ENCODE measurements around the gene CEACAM7.
"Not testable (repeated sequence)": the region's sequence is repeated elsewhere in the genome, so short reads cannot be mapped to it uniquely, and the experiment has no call there.

Gene CEACAM7

DNA sequence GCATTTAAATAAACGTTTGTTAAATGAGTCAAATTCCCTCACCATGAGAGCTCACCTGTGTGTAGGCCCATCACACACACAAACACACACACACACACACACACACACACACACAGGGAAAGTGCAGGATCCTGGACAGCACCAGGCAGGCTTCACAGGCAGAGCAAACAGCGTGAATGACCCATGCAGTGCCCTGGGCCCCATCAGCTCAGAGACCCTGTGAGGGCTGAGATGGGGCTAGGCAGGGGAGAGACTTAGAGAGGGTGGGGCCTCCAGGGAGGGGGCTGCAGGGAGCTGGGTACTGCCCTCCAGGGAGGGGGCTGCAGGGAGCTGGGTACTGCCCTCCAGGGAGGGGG lies 11.9 kb upstream of the CEACAM7 start:
- no peak for DNase-seq

DNA sequence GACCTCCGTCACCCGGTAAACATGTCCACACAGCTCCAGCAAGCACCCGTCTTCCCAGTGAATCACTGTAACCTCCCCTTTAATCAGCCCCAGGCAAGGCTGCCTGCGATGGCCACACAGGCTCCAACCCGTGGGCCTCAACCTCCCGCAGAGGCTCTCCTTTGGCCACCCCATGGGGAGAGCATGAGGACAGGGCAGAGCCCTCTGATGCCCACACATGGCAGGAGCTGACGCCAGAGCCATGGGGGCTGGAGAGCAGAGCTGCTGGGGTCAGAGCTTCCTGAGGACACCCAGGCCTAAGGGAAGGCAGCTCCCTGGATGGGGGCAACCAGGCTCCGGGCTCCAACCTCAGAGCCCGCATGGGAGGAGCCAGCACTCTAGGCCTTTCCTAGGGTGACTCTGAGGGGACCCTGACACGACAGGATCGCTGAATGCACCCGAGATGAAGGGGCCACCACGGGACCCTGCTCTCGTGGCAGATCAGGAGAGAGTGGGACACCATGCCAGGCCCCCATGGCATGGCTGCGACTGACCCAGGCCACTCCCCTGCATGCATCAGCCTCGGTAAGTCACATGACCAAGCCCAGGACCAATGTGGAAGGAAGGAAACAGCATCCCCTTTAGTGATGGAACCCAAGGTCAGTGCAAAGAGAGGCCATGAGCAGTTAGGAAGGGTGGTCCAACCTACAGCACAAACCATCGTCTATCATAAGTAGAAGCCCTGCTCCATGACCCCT lies 11.3 kb upstream of the CEACAM7 start:
- DNase-seq, result no peak

DNA sequence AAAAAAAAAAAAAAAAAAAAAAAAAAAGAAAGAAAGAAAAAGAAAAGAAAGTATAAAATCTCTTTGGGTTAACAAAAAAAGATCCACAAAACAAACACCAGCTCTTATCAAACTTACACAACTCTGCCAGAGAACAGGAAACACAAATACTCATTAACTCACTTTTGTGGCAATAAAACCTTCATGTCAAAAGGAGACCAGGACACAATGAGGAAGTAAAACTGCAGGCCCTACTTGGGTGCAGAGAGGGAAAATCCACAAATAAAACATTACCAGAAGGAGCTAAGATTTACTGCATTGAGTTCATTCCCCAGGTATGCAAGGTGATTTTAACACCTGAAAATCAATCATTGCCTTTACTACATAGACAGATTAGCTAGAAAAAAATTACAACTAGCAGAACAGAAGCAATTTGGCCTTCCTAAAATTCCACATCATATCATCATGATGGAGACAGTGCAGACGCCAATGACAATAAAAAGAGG lies 10.7 kb upstream of the CEACAM7 start:
- DNase-seq, result peak; percentile 39

DNA sequence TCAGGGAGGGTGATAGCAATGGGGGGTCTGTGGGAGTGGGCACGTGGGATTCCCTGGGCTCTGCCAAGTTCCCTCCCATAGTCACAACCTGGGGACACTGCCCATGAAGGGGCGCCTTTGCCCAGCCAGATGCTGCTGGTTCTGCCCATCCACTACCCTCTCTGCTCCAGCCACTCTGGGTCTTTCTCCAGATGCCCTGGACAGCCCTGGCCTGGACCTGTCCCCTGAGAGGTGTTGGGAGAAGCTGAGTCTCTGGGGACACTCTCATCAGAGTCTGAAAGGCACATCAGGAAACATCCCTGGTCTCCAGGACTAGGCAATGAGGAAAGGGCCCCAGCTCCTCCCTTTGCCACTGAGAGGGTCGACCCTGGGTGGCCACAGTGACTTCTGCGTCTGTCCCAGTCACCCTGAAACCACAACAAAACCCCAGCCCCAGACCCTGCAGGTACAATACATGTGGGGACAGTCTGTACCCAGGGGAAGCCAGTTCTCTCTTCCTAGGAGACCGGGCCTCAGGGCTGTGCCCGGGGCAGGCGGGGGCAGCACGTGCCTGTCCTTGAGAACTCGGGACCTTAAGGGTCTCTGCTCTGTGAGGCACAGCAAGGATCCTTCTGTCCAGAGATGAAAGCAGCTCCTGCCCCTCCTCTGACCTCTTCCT lies 9.3 kb upstream of the CEACAM7 start:
- no peak for DNase-seq

DNA sequence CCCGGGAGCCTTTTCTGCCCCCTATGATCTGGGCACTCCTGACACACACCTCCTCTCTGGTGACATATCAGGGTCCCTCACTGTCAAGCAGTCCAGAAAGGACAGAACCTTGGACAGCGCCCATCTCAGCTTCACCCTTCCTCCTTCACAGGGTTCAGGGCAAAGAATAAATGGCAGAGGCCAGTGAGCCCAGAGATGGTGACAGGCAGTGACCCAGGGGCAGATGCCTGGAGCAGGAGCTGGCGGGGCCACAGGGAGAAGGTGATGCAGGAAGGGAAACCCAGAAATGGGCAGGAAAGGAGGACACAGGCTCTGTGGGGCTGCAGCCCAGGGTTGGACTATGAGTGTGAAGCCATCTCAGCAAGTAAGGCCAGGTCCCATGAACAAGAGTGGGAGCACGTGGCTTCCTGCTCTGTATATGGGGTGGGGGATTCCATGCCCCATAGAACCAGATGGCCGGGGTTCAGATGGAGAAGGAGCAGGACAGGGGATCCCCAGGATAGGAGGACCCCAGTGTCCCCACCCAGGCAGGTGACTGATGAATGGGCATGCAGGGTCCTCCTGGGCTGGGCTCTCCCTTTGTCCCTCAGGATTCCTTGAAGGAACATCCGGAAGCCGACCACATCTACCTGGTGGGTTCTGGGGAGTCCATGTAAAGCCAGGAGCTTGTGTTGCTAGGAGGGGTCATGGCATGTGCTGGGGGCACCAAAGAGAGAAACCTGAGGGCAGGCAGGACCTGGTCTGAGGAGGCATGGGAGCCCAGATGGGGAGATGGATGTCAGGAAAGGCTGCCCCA lies 8.5 kb upstream of the CEACAM7 start:
- DNase-seq, result peak; percentile 72

DNA sequence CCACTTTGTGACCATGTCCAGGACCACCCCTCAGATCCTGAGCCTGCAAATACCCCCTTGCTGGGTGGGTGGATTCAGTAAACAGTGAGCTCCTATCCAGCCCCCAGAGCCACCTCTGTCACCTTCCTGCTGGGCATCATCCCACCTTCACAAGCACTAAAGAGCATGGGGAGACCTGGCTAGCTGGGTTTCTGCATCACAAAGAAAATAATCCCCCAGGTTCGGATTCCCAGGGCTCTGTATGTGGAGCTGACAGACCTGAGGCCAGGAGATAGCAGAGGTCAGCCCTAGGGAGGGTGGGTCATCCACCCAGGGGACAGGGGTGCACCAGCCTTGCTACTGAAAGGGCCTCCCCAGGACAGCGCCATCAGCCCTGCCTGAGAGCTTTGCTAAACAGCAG lies 7.7 kb upstream of the CEACAM7 start:
- DNase-seq, result no peak

DNA sequence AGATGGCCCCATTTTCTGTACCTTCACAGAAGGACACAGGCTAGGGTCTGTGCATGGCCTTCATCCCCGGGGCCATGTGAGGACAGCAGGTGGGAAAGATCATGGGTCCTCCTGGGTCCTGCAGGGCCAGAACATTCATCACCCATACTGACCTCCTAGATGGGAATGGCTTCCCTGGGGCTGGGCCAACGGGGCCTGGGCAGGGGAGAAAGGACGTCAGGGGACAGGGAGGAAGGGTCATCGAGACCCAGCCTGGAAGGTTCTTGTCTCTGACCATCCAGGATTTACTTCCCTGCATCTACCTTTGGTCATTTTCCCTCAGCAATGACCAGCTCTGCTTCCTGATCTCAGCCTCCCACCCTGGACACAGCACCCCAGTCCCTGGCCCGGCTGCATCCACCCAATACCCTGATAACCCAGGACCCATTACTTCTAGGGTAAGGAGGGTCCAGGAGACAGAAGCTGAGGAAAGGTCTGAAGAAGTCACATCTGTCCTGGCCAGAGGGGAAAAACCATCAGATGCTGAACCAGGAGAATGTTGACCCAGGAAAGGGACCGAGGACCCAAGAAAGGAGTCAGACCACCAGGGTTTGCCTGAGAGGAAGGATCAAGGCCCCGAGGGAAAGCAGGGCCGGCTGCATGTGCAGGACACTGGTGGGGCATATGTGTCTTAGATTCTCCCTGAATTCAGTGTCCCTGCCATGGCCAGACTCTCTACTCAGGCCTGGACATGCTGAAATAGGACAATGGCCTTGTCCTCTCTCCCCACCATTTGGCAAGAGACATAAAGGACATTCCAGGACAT lies 7.0 kb upstream of the CEACAM7 start:
- DNase-seq, result no peak

DNA sequence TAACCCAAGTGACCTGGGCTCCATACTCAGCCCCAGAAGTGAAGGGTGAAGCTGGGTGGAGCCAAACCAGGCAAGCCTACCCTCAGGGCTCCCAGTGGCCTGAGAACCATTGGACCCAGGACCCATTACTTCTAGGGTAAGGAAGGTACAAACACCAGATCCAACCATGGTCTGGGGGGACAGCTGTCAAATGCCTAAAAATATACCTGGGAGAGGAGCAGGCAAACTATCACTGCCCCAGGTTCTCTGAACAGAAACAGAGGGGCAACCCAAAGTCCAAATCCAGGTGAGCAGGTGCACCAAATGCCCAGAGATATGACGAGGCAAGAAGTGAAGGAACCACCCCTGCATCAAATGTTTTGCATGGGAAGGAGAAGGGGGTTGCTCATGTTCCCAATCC lies 6.1 kb upstream of the CEACAM7 start:
- no peak for DNase-seq

DNA sequence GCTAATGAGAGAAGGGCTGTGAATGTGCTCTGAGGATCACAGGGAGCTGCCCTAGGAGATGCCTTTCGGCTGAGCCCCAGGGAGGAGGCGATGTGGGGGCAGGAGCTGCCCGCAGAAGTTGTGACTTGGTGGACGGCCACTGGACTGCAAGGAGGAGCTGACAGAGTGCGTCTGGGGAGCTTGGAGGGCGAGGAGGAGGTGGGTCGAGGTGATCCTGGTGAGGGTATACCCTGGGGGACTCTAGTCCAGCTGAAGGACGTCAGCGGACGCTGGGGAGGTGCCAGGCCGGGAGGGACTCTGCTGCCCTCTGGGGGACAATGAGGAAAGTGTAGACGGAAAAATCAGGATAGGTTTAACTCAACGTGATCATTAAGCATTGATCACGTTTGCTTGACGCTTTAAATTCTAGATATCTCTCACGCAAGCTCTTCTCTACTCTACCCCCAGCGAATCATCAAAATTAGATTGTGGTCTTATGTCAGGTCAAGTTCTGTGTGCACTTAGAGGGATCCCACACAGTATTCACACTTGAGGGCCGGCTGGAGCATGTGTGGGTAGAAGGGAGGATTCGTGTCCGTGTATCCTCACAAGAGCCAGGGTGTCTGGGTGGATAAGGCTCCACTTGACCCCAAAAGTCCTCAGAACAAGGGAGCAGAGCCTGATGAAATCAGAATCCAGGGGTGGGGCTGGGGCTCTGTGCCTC lies 3.3 kb upstream of the CEACAM7 start:
- peak; percentile 39 for DNase-seq

DNA sequence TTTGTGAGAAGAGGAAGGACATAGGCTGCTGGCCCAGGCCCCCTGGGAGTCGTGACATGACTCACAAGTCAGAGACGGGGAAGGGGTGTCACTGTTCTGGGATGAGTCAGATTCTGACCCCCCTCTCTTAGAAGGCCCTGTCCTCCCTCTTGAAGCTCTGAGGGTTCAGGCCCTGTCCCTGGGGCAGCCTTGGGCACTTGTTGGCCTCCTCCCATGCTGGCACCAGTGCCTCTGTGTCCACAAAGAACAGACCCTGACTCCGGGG lies 2.7 kb upstream of the CEACAM7 start:
- DNase-seq, result no peak

DNA sequence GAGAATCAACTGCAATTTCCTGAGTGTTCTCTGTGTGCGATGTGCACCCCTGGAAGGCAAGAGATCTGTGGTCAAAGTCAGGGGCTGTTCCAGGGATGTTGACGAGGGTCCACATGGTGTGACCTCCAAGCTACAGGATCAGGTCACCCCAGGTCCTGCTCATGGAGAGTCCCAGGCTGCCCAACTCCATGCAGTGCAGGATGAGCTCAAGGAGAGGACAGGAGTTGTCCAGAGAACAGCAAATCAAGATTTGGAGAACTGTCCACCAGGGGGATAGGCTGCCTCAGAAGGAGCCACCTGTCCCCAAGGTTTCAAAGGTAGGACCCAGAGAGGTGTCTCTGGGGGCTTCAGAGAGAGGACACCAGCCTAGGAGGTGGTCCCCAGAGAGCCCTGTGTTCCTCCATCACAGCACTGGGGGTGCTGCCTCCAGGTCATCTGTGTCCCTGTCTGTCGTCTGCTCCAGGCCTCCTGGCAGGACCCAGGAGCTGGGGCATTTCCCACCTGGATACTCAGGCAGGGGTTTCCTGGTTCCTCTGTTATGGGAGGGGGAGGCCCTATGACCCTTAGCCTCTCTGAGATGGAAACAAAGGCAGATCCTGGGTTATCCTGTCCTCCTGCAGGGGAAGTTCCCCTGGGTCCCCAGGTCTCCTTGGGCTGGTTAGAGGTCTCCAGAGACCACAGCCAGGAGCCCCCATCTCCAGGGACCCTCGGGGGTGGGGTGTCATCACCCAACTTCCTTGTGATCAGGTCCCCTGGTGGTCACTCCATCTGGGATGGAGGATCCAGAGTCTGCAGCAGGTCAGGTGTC lies 2.1 kb upstream of the CEACAM7 start:
- no peak for DNase-seq

DNA sequence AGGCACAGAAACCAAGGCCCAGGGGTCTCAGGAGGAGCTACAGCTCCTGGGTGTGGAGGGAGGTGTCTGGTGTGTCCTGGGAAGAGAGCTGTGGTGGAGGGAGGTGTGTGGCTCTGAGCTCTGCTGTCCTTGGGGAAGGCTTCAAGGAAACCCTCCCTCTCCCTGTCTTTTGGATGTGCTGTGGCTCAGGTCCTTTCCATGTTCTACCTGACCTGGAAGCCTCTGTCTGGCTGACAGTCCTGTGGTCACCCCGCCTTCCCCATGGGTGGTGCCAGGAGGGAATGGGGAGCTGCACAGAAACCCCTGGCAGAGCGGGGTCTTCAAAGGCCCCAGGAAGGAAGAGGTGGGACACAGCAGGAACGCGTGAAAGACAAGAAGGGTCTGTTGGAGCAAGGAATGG lies 617 bp upstream of the CEACAM7 start:
- DNase-seq, result no peak

DNA sequence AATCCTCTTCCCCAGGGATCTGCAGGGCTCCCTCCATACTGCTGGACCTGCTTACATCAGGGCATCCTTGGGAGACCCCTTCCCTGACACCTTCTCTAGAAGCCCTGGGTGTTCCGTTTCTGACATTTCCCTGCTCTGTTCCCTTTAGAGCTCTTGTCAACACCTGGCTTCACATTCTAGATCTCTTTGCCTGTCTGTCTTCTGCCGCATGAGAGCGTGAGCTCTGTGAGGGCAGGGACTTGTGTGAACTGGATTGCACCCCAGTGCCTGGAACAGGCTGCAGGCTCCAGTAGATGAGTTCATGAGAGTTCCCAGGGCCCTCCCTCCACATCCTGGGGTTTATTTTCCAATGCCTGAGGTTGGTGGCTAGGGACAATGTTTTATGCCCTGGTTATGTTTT lies 651 bp downstream of the CEACAM7 start:
- no peak for DNase-seq

DNA sequence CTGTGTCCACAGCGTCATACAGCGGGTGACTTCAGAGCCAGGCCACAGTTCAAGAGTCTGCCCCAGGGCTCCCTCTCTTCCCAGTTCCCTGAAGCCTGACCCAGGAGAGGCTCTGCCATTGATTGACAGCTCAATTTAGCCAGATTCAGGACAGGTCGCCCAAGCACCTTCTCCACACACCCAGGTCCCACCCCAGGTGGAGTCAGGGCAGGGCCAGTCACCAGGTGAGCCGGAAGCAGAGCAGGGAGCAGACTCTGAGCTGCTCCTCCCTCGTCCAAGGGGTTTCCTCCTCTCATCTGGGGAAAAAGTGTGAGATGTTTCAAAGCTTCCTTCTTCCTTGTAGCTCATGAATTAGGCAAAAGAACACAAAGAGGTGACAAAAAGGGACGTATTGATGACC lies 5.6 kb downstream of the CEACAM7 start:
- no peak for DNase-seq

DNA sequence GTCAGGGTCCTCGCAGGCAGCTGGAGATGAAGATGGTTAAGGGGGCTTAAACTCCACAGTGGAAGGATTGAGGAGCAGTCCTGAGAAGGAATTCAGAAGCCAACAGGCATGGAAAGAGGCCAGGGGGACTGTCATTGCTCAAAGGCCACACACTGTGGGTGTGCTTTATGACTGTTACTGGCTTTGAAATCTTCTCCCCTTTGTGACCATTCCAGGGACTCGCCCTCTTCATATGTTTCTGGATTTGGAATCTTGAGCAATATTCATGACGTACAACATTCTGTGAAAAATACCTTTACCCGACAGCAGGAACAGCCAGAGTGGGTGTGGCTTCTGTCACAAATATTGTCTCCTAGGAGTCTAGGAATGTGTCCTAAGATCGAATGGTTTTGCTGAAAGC lies 16.6 kb downstream of the CEACAM7 start:
- DNase-seq, result no peak

DNA sequence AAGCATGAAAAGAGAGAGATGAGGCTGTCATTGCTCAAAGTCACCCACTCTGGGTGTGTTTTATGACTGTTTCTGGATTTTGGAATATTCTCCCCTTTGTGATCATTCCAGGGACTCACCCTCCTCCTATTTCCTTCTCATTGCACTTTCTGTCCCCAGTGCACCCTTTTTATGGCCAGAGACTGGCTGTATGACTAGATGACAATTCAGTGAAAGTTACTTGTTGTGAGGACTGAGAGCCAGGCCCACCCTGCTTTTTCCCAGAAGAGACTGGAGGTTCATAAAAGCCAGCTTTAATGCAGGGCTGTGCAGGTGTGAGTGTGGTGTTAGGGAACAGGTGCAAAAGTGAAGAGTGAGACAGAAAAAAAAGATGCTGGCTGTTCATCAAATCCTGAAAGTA lies 17.3 kb downstream of the CEACAM7 start:
- DNase-seq, result no peak

DNA sequence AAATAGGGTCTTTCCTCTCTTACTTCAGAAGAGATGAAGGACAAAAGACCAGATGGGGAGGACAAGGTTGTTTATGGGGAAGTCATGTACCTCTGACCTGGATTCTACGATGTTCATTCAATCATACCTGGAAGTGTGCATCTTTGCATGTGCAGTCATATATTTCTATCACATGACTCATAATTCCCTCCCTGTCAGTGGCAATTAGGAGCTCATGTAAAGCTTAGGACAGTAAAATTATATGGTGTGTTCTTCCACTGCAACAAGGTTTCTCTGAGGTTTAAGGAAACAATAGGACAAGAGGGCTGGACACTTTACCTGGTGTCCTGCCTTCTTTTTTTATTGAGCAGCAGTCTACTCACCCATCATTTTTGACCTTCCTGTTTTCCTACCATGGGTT lies 19.8 kb downstream of the CEACAM7 start:
- no peak for DNase-seq

DNA sequence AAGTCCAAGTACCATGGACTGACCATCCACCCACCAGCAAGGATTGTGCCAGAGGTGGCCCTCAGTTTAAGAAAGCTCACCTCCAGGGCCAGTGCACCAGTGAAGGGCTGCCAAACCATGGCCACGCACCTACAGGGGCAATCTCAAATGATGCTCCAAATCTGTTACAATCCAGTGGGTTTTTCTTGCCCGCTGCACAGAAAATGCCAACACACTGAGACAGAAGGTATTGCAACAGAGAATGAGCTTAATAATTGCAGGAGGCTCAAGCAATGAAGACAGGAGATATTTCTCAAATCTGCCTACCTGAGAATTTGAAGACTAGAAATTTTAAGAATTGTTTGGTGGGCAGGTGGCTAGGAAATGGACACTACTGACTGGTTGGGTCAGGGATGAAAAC lies 22.0 kb downstream of the CEACAM7 start:
- DNase-seq, result no peak

DNA sequence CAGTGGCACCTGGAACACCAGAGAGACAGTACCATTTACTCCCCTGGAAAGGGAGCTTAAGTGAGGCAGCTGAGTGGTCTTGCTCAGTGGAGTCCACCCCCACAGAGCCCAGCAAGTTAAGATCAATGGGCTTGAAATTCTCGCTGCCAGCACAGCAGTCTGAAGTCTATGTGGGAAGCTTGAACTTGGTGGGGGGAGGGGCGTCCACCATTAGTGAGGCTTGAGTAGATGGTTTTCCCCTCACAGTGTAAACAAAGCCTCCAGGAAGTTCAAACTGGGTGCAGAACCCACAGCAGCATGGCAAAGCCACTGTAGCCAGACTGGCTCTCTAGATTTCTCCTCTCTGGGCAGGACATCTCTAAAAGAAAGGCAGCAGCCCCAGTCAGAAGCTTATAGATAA lies 30.9 kb downstream of the CEACAM7 start:
- no peak for DNase-seq

DNA sequence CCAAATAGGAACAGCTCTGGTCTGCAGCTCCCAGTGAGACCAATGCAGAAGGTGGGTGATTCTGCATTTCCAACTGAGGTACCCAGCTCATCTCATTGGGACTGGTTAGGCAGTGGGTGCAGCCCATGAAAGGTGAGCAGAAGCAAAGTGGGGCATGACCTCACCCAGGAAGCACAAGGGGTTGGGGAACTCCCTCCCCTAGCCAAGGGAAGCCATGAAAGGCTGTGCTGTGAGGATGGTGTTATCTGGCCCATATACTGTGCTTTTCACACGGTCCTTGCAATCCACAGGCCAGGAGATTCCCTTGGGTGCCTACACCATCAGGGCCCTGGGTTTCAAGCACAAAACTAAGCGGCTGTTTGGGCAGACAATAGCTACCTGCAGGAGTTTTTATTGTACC lies 31.3 kb downstream of the CEACAM7 start:
- DNase-seq, result not testable (repeated sequence)

DNA sequence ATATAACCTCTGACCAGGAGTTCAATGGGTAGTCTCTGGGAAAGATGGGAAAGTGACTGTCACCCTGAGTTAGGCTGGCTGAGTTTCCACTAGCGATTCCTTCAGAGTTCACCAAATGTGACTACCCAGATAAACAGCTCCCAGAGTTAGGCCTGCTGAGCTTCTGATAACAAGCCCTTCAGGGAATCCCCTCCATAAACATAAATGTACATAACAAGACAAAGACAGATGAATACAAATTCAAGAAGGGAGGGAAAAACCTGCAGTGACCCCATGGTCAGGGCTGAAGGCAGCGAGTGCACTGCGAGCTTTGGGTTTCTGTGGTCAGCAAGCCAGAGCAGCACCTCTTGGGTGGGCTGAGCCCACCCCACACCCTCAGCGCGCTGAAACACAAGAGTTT lies 35.8 kb downstream of the CEACAM7 start:
- no peak for DNase-seq

DNA sequence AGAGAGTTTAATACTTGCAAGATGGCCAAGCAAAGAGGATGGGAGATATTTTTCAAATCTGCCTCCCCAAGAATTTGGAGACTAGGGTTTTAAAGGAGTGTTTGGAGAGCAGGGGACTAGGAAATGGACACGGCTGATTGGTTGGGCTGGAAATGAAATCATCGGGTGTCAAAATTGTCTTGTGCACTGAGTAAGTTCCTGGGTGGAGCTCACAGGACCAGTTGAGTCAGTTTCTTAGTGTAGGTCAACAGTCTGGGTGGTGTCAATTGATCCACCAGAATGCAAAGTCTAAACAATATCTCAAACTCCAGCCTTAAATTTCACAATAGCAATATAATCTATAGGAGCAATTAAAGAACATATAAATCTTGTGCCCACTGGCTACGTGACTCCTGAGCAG lies 38.2 kb downstream of the CEACAM7 start:
- no peak for DNase-seq

Measured in hematopoietic multipotent progenitor cell treated with erythropoietin and hydrocortisone succinate and interleukin-3 and kit ligand, for 6 days (in vitro differentiated cells).